Measurements from ENCODE around the gene PSEN2.

Gene PSEN2

GRCh38 chr1:226887006-226887405 lies 16.6 kb downstream of the PSEN2 start:
- DNase-seq, result no peak

GRCh38 chr1:226888021-226888420 lies 17.6 kb downstream of the PSEN2 start:
- no peak for DNase-seq

GRCh38 chr1:226888816-226889215 lies 18.4 kb downstream of the PSEN2 start:
- no peak for DNase-seq

GRCh38 chr1:226889616-226890330 lies 19.4 kb downstream of the PSEN2 start:
- no peak for DNase-seq

GRCh38 chr1:226890331-226891108 lies 20.1 kb downstream of the PSEN2 start:
- no peak for DNase-seq

DNA sequence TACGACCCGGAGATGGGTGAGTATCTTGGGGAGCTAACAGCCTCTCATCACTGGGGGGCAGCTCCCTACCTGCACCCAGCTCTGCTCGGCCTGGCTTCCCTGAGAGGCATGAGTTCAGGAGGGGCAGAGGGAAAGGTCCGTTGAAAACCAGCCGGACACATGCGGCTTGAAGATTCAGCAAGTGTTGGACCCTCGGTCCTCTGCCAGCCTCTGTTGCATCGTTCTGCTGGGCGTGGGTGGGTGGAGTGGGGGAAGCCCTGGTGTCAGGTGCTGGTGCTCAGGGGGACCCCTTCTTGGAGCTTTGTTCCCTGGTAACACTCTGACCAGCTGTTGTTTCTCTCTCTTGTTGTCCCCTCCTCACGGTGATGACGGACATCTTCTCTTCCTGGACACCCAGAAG lies 20.9 kb downstream of the PSEN2 start:
- no peak for DNase-seq

GRCh38 chr1:226891846-226892523 lies 21.6 kb downstream of the PSEN2 start:
- no peak for DNase-seq

DNA sequence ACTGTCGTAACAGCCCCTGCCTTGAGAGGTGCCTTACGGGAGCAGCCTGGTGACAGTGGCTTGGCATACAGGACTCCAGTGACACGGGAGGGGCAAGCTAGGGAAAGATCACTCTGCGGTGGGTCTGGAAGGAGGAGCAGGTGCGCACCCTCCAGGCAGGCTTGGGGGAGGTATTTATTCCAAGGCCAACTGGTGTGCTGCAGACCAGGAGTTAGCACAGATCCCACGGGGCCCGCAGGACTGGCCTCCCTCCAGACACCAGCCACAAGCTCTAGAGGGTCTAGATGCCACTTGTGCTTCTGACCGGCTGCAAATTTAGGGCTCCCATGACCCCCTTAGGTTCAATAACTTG lies 22.1 kb downstream of the PSEN2 start:
- DNase-seq, result no peak

DNA sequence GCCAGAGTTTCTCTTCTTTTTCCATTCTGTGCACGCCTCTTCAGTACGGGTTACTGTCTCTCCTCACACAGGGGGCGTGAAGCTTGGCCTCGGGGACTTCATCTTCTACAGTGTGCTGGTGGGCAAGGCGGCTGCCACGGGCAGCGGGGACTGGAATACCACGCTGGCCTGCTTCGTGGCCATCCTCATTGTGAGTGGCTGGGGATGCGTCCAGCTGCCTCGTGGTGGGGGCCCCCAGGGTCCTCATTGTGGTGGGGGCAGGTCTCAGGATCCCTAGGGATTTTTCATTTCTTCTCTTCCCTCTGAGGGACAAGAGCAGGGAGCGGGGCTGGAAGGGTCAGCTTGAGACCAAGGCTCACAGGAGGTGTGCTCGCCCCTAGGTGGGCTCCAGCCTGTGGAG lies 23.5 kb downstream of the PSEN2 start:
- DNase-seq, result no peak

DNA sequence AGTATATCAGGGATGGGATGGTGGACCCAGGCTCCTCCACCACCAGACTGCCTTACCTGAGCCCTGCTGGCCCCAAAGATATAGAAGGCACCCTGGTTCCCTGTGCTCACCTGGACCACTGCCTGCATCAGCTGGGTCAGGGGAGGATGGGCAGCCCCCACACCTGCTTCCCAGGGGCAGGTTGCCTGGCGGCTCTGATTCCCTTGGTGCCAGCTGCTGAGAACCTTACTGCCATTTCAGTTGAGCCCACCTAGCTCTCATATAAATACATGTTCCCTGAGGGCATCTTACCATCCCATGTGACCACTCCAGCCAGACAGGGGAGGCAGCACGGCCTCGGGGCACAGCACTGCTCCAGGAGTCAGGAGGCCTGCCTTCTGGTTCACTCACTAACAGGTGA lies 24.4 kb downstream of the PSEN2 start:
- DNase-seq, result no peak

DNA sequence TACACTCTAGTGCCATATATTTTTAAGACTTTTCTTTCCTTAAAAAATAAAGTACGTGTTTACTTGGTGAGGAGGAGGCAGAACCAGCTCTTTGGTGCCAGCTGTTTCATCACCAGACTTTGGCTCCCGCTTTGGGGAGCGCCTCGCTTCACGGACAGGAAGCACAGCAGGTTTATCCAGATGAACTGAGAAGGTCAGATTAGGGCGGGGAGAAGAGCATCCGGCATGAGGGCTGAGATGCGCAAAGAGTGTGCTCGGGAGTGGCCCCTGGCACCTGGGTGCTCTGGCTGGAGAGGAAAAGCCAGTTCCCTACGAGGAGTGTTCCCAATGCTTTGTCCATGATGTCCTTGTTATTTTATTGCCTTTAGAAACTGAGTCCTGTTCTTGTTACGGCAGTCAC lies 25.2 kb downstream of the PSEN2 start:
- no peak for DNase-seq

DNA sequence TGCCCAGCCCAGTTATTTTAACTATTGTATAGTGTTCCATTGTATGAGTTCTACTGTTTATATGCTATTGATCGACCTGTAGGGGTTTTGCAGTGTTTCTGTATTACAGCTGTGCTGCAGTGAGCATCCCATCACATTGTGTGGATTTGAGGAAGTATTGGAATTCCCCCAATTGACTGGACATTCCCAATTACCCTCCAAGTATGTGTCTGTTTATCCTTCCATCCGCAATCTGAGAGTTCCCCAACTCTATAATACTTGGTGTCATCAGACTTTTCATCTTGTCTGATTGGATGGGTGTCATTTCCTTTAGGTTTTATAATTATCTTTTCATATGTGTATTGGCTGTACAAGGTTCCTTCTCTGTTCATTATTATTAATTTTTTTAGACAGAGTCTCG lies 27.8 kb downstream of the PSEN2 start:
- no peak for DNase-seq

DNA sequence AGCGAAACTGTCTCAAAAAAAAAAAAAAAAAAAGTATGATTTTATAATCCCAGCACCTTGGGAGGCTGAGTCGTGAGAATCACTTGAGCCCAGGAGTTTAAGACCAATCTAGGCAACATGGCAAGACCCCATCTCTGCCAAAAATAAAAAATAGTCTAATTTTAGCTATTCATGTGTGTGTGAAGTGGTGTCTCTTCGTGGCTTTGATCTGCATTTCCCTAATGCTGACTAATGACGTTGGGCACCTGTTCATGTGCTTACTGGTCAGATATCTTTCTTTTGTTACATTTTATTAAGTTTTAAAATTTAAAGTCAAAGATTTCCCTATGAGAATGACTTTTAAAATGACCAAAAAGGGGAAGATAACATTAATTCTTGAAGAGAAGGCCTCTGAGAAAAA lies 31.0 kb downstream of the PSEN2 start:
- DNase-seq, result no peak

DNA sequence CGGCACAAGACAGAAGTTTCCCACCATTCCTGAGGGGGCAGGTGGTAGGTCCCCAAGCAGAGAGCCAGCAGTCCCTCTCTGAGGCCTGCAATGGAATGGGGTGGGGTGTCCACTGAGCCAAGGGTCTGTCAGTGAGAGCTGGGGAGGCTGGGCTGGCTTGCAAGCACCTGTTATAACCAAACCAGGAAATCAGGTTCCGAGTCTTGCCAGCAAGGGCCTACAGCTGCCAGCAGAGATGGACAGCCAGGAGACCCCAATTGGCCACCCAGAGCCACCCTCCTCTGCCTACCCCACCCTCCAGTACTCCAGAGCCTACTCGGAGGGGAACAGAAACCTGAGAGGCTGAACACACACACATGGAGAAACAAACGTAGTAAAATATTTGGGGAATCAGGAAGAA lies 32.2 kb downstream of the PSEN2 start:
- DNase-seq, result no peak

- no peak for DNase-seq
Measured at GRCh38 chr1:226903819-226904716, 33.7 kb downstream of the PSEN2 start.

GRCh38 chr1:226904772-226905171 lies 34.4 kb downstream of the PSEN2 start:
- no peak for DNase-seq

GRCh38 chr1:226908419-226908818 lies 38.0 kb downstream of the PSEN2 start:
- no peak for DNase-seq

- no peak for DNase-seq
Measured at GRCh38 chr1:226908913-226909312, 38.5 kb downstream of the PSEN2 start.

GRCh38 chr1:226912587-226913176 lies 42.3 kb downstream of the PSEN2 start:
- DNase-seq, result peak; percentile 35 to 46

GRCh38 chr1:226915672-226915995 lies 45.2 kb downstream of the PSEN2 start:
- no peak for DNase-seq

- DNase-seq, result no peak
Measured at GRCh38 chr1:226916497-226916896, 46.1 kb downstream of the PSEN2 start.

DNA sequence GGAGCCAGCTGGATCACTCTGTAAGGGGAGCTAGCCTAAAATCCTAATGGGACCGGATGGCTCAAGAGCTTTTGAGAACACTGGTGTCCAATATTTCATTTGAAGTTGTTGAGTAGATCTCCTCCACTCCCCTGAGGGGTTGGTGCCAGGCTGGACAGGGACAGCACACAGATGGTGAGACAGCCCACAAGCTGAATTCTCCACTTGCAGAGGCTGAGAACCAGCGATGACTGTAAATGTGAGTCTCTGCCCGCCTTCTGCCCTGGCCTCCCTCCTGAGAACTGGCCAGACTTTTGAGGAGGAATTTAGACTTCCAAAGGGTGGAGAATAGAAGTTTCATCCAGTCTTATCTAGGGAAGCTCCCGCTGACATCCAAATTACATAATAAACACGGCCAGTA lies 49.2 kb downstream of the PSEN2 start:
- DNase-seq, result no peak

DNA sequence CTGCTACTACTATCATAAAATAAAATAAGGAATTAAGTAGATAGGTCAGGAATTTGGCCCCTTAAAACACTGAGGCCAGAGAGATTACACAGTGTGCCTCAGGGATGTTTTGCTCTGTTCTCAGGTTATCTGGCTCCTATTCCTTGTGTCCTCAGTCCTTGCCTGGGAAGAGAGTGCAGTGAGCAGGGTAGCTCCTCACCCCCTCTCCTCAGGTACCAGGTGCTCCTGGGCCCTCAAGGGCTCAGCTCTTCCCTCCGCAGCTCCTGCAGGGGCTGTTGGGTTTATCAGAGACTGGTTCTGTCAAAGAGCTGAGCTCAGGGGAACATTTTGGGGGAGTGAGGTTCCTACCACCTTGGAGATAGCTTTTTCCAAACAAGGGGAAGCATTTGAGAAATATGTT lies 49.6 kb downstream of the PSEN2 start:
- DNase-seq, result no peak
